H54 (cell line): Measurements from ENCODE around the gene IL20RA.
"Not testable (repeated sequence)": the region's sequence is repeated elsewhere in the genome, so short reads cannot be mapped to it uniquely, and the experiment has no call there.

Experiments used
- DNase-seq: peaks from one replicate; pipeline ENCODE4 v3.0.0; 2011; ENCODE audit warnings: low spot score, mixed read lengths; ENCODE audit not compliant: insufficient read length
- FAIRE-seq: peaks from 3 replicates; lab custom pipeline; 2011; peaks lifted over from hg19 to GRCh38; lab: Jason Lieb, UNC
- POLR2A ChIP-seq: IDR thresholded peaks from 2 replicates; pipeline ENCODE4 v1.6.1; 2011; ENCODE audit warnings: low read depth, mild to moderate bottlenecking, low read length

Gene IL20RA, protein sequence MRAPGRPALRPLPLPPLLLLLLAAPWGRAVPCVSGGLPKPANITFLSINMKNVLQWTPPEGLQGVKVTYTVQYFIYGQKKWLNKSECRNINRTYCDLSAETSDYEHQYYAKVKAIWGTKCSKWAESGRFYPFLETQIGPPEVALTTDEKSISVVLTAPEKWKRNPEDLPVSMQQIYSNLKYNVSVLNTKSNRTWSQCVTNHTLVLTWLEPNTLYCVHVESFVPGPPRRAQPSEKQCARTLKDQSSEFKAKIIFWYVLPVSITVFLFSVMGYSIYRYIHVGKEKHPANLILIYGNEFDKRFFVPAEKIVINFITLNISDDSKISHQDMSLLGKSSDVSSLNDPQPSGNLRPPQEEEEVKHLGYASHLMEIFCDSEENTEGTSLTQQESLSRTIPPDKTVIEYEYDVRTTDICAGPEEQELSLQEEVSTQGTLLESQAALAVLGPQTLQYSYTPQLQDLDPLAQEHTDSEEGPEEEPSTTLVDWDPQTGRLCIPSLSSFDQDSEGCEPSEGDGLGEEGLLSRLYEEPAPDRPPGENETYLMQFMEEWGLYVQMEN

DNA sequence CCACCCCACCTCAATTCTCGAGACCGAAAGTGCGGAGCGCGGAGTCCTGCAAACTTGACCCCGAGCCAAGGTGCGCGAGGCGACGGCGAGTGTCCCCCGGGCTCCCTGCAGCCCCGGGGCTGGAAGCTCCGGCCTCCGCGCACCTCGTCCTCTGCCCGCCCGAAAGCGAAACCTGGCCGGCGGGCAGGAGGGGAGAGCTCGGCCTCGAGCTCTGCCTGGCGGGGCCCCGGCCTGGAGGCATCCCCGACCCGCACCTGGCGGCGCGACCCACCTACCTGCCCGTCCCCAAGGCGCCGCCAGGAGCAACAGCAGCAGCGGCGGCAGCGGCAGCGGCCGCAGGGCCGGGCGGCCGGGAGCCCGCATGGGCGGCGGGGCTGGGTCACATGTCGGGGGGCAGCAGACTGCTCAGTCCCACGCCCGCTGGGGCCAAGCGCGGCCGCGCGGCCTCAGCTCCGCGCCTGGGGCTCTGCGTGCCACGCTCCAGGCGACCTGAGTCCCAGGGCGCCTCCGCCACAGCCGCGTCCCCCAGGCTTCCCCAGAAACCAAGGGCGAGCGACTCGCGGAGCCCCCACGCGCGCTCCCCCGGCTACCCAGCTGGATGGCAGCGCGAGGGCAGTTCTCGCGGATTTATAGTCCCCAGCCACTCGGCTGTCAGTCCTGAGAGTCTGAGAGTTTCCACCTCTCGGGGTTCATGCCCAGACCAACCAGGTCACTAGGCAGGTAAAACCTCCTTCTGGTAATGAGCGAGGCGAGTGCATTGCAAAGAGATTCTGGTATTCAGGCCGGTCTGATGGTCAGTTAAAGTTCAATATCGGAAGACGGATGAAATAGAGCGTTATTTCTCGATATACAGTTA is at the start of gene IL20RA:
IL20RA (minus strand) TSS at position 600 of the 856 bp plus-strand sequence; CDS start at position 363, 237 bp downstream.
- DNase-seq (no peak), FAIRE-seq (no peak)
- no peak for TF ChIP-seq POLR2A

DNA sequence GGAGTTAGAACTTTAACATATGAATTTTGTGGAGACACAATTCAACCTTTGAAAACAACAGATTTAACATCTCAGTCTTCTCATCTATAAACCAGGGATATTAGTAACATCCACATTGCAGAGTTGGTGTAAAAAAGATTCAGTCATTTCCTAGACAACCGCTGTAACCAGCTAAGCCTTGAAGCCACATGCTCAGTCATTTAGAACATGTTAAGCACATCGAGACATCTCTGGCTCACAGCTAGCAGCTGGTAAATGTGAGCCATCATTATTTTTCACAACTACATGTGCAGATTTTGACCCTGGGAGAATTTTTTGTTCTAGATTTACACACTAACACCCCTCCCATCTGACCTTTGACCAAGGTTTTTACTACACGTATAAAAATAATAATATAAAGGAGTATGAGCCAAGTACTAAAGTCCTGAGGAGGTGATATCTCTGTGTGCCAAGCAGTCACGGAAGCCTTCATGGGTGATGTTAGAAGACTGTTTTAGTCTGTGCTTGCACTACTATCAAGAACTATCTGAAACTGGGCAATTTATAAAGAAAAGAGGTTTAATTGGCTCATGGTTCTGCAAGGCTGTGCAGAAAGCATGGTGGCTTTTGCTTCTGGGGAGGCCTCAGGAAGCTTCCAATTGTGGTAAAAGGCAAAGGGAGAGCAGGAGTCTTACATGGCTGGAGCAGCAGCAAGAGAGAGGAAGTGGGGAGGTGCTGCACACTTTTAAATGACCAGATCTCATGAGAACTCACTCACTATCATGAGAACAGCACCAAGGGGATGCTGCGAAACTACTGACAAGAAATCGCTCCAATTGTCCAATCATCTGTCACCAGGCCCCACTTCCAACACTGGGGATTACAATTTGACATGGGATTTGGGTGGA is 48.7 kb upstream of the IL20RA start:
- DNase-seq, result no peak
- TF ChIP-seq POLR2A, result no peak
- no peak for FAIRE-seq

DNA sequence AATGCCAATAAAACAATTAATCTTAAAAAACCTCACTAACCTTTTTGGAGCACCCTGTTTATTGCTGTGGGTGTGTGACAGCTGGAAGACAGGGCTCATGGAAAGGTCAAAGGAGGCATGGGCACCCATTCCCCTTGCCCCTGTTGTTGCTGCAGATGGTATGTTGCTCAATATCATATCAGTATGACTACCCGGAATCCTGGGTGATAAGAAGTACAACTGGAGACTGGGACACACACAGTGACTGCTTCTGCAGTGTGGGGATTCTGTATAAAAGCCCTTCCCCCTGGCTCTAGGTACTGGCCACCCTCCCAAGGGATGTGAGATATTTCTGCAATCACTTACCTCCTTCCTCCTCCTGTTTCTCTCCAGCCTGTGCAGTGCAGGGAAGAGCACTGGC is 47.3 kb upstream of the IL20RA start:
- DNase-seq (no peak), FAIRE-seq (no peak)
- no peak for TF ChIP-seq POLR2A

DNA sequence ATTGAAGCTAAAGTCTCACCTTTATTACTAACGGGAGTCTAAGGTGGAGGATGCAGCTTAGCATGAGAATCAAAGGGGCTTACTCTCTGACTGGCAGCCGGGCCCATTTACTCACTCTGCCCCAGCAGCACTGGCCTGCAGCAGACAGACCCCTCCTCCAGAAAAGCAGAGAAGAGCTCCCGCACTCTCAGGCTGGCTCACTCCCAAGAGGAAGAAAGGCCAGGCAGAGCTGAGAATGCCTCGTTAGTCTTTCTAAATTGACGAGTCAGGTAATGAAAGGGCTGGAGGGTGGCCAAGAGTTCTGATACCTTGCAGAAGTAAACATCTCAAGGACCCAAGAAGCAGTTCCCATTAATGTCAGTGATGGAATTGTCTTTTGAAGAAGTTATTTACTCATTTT is 44.5 kb upstream of the IL20RA start:
- FAIRE-seq (no peak), DNase-seq (no peak)
- TF ChIP-seq POLR2A, result no peak

DNA sequence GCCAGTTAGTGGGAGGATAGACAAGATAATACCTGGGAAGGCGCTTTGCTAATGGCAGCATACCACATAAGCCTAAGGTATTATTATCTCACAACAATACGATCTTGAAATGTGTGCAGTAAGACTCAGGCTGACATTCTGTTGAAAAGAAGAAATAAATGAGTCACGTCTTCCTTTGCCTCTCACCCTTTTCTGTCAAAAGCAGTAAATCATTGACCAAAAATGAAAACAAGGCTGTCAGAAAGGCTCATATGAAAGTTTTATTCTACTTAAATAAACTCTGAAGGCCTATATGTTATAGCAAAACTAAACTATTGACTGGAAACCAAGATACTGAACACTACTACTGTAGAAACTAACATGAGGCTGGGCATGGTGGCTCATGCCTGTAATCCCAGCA is 43.1 kb upstream of the IL20RA start:
- FAIRE-seq (no peak), DNase-seq (no peak)
- no peak for TF ChIP-seq POLR2A

DNA sequence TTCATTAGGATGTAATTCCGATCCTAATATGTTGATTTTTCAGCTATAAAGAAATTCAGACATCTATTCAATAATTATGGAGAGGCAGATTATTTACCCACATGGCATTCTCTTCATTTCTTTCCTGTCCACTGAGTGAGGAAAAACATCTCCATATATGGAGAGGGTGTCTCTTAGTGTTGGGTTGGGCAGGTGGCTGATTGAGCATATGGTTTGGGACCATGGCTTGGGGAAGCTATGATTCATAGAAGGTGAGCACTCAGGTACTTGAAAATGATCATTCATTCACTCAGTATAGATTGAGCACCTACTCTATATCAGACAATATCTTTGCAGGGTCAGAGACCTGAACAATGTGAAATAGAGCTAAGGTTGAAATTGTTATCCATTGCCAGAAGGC is 41.3 kb upstream of the IL20RA start:
- FAIRE-seq (no peak), DNase-seq (no peak)
- no peak for TF ChIP-seq POLR2A

DNA sequence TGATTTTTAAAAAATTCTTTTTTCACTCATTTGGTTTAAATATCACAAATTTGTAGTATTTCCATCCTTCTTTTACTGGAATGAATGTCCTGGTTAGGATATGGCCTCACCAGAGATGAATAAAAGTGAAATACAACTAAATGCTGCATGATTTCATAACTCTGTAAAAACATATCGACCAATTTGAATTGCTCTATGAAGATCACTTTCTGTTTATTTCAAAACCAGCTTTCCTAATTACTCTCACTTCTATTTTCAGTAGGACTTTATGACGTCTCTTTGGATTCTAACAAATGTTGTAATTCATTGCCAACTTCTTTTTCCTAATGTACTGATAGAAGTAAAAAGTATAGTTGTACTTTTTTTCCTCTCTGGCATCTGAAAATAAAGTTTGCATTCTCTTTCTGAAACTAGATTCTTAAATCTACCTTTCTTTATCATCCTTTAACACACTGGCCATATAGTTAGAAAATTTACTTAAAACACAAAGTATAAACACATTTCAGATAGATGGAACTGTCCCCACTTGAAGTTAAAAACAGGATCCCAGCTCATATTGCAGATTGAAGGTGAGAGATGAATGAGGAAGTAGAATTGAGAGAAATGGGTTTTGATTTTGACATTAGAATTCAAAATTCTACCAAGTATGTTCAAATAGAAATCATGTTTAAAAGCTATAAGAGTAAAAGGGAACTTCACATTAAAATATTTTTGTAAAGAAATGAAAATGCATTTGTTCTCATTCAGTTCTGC is 40.3 kb upstream of the IL20RA start:
- TF ChIP-seq POLR2A, result no peak
- no peak for FAIRE-seq
- DNase-seq, result no peak

DNA sequence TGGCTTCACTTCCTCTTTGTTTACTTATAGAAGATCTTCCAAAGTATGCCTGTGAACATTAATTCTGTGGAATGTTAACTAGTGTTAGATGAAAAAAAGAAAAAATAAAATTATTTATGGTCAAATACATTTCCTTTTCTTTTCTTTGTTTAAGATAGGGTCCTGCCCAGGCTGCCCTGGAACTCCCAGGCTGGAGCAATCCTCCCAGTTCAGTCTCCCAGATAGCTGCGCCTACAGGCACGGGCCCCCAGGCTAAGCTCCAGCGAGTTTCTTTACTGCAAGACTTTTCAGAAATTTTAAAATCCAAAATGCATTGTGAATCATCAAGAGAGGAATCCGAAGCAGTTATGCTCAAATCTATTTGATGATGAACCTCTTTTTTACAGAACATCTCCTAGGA is 39.3 kb upstream of the IL20RA start:
- no peak for TF ChIP-seq POLR2A
- DNase-seq (no peak), FAIRE-seq (no peak)

DNA sequence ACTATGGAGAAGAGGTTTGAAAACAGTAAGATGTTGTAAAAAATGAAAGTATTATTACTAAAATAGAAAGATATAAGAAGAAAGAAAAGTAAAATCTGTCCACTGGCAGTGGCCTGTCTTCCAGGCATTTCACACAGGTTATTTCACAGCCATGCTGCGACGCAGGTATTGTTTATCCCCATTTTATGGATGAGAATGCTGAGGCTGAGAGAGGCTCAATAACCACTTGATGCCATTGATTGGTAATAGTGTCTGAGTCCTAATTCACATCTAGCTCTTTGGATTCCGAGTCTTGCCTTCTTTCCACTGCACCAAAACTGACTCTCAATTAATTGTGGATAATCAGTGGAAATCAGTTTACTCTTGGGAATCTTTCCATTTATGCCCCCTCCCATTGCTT is 37.2 kb upstream of the IL20RA start:
- no peak for FAIRE-seq
- no peak for TF ChIP-seq POLR2A
- DNase-seq, result no peak

DNA sequence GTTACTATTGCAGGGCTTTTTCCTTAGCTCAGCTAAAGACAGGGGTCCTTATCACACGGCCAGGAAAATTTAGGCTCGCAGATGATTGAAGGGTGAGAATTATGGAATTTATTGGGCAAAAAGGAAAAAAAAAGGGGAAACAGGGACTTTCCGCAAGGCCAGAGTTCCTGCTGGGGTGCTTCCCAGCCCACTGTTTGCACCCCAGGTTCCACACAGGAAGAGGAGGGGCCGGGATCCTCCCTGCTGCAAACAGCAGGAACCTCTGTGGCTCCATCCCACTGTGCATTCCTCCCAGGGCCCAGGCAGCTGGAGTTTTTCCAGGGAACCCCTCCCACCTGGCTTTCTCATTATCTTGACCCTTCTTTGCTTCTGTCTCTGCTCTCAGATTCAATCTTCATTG is 35.9 kb upstream of the IL20RA start:
- DNase-seq (no peak), FAIRE-seq (no peak)

DNA sequence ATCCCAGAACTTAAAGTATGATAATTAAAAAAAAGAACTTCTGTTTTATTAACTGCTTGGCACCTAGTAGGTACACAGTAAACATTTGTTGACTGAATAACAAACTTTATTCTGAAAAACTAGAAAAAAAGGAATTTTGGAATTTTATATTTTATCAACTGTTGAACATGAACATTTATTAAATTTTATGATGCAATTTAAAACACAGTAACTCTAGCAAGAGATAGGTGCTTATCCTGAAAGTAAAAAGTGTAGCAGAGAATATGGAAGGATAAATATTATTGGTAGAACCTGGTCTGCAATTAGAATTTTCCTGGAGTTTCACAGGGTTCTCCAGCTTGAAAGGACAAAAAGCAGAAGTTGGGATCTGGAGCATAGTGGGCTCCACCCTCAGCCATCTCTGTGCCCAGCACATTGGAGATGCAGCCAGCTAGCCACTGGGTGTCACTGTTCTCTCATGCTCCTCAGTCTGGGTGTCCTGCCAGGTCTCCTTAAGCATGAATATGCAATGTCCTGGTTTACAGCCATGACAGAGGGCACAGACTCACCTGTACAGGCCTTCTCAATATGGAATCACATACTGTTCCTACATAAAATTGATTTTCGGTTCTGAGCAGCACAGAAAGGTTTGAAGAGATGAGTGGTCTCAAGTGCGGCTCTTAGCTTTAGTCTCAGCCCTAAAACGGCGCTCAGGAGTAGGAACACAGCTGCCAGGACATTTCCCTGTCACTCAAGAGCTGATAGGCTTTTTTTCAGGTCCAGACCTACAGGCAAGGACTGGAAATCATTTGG is 31.7 kb upstream of the IL20RA start:
- TF ChIP-seq POLR2A, result no peak

More for the DNA sequence above, 35.9 kb upstream of the IL20RA start:
- TF ChIP-seq POLR2A, result no peak

DNA sequence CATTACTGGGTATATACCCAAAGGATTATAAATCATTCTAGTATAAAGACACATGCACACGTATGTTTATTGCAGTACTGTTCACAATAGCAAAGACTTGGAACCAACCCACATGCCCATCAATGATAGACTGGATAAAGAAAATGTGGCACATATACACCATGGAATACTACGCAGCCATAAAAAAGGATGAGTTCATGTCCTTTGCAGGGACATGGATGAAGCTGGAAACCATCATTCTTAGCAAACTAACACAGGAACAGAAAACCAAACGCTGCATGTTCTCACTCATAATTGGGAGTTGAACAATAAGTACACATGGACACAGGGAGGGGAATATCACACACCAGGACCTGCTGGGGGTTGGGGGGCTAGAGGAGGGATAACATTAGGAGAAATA is 31.0 kb upstream of the IL20RA start:
- not testable (repeated sequence) for DNase-seq, FAIRE-seq

More for the DNA sequence above, 31.7 kb upstream of the IL20RA start:
- DNase-seq (peak; percentile 6), FAIRE-seq (peak; percentile 30)
